ENCODE data around the gene ARHGAP6. TPM values are rescaled to one million over a fixed set of nuclear protein-coding genes. Genes with fewer than 3 reads are reported as not detected.

Gene ARHGAP6
- total and polyA plus RNA-seq, 2 of the 13 experiments (the other 11 are each of a cell fraction or from before 2014, with no cell fraction given), result 0.11 TPM; not detected in 1

DNA sequence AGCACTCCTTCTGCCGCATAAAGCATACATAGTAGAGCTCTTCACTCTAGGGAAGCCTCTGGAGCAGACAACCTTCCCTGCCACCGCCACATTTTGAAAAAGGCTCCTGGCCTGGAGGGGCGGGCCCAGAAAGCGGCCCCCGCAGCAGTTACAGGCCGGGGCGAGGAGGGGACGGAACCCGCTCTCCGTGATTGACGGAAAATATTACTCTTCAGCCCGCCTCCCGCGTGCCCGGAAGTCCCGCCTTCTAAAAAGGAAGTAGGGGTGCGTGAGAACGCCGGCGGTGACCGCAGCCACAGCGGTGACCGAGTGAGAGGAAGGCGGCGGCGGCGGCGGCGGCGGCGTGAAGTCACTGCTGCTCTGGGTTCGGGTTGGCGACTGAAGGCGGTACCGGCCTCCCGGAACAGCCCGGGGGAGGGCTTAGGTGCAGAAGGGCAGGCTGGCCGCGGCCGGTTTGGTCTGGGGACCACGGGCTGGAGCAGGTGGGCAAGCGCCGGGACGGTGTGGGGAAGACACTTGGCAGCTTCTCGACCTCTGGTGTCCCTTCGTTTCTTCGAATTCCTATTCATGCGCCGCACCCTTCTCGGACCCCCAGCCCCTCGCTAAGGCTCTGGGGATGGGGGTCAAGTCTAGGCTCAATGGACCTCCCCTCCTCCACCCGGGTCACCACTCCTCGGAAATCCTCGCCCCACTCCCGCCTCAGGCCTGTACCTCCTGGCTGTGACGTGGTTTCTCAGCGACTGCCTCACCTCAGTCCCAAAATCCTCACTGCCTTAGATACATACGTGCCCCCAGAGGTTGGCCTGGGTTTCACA is 554.5 kb downstream of the ARHGAP6 start, which contains the start of gene HCCS (continued):
- TF ChIP-seq NFATC3 (CRISPR knock-in tag; IDR thresholded peaks at IDR 0.05), result no peak
- no peak for TF ChIP-seq PLRG1 (conservative IDR thresholded peaks at IDR 0.05)
- no peak for TF ChIP-seq ZNF83 (CRISPR knock-in tag; IDR thresholded peaks at IDR 0.05; ENCODE audit: borderline replicate concordance)
- TF ChIP-seq ZBTB33 (CRISPR knock-in tag; IDR thresholded peaks at IDR 0.05), result no peak
- no peak for TF ChIP-seq ZNF660 (CRISPR knock-in tag; IDR thresholded peaks at IDR 0.05; ENCODE audit: borderline replicate concordance, low read depth)
- no peak for TF ChIP-seq ZFYVE20 (CRISPR knock-in tag; IDR thresholded peaks at IDR 0.05; ENCODE audit: borderline replicate concordance, low read depth)
- no peak for TF ChIP-seq ZBTB8A (CRISPR knock-in tag; IDR thresholded peaks at IDR 0.05; ENCODE audit: borderline replicate concordance, low read depth)
- TF ChIP-seq KDM1A (CRISPR knock-in tag; IDR thresholded peaks at IDR 0.05), result no peak
- TF ChIP-seq ZBTB7B (CRISPR knock-in tag; IDR thresholded peaks at IDR 0.05), result no peak
- TF ChIP-seq, protein P1, sequence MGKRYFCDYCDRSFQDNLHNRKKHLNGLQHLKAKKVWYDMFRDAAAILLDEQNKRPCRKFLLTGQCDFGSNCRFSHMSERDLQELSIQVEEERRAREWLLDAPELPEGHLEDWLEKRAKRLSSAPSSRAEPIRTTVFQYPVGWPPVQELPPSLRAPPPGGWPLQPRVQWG (CRISPR knock-in tag; IDR thresholded peaks at IDR 0.05; ENCODE audit: borderline replicate concordance, low read depth), result no peak
- TF ChIP-seq CENPBD1 (CRISPR knock-in tag; IDR thresholded peaks at IDR 0.05; ENCODE audit: borderline replicate concordance, low read depth), result no peak
- TF ChIP-seq HOXA9 (CRISPR knock-in tag; IDR thresholded peaks at IDR 0.05; ENCODE audit: borderline replicate concordance), result no peak
- TF ChIP-seq PPARG (CRISPR knock-in tag; conservative IDR thresholded peaks at IDR 0.05), result no peak
- peak; percentile 41; the same call in 1 of the 2 replicates for TF ChIP-seq KMT2A (CRISPR knock-in tag; IDR thresholded peaks at IDR 0.05)
- peak; percentile 12 for TF ChIP-seq YY1 (IDR thresholded peaks at IDR 0.05; ENCODE audit: insufficient read depth, insufficient replicate concordance, low read depth, low read length)
- no peak for TF ChIP-seq BHLHE40 (IDR thresholded peaks at IDR 0.05; ENCODE audit: low read length)
- no peak for TF ChIP-seq ZKSCAN5 (CRISPR knock-in tag; IDR thresholded peaks at IDR 0.05)
- no peak for TF ChIP-seq ZNF569 (CRISPR knock-in tag; IDR thresholded peaks at IDR 0.05; ENCODE audit: borderline replicate concordance)
- peak; percentile 57; the same call in 1 of the 2 replicates for TF ChIP-seq TAF1 (CRISPR knock-in tag; IDR thresholded peaks at IDR 0.05)
- no peak for TF ChIP-seq KDM5B (CRISPR knock-in tag; IDR thresholded peaks at IDR 0.05; ENCODE audit: borderline replicate concordance)
- TF ChIP-seq ASH2L (IDR thresholded peaks at IDR 0.05; ENCODE audit: insufficient read length, low read depth, low read length), result no peak
- TF ChIP-seq TFDP2 (CRISPR knock-in tag; IDR thresholded peaks at IDR 0.05), result peak; percentile 84
- no peak for TF ChIP-seq ZNF512 (CRISPR knock-in tag; IDR thresholded peaks at IDR 0.05)
- no peak for TF ChIP-seq BRD4 (CRISPR knock-in tag; IDR thresholded peaks at IDR 0.05)

Data from HepG2 (cell line).